ENCODE measurements around the gene TNS3. TPM values are rescaled to one million over a fixed set of nuclear protein-coding genes. Genes with fewer than 3 reads are reported as not detected.

TNS3 gene
- total and polyA plus RNA-seq, 9 of the 15 experiments (the other 6 are each of a cell fraction or from before 2014, with no cell fraction given) = 0.20 TPM; not detected in 8

DNA sequence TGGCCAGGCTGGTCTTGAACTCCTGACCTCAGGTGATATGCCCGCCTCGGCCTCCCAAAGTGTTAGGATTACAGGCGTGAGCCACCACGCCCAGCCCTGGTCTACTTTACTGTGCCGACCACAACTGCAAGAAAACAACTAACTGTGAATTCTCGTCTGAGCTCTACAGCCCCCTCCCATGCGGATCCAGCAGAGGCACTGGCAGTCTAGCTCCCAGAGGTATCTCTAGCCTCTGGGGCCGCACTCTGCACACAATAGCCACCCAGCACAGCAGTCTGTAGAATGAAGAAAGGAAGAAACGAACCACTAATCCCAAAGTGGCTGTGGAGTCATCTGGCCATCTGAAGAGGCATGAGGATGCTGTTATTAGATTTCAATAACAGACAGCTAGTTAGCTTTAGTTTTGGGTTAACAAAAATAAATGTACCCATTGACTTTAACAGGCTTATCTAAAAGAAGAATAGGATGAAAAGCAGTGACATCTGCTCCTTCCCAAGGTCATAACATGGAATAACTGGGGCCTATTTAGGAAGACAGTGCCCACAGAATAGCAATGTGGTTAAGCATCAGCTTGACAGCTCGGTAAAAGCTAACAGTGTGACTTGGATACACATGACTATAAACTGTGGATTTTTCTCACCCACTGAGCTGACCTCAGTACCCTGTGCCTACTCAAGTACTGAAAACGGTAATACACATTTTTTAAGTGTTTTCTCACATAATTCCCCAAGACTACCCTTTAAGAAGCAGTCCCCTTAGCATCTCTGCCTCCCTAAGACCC is 131.9 kb downstream of the TNS3 start:
- H3K27ac ChIP-seq (ENCODE audit: extremely low read depth, low read depth, low read length) = no peak overlapping the region
- ATAC-seq (no peak), DNase-seq (ENCODE audit: extremely low read depth in 1 of 4, low spot score in 3 of 4) (no peak), FAIRE-seq (no peak)
- no peak overlapping the region for H3K4me3 ChIP-seq
- ChIA-PET POLR2A (interaction anchor here (0.9 to 1.3 kb wide), 2 partner anchors 11 to 14 kb away, joined by 3 read pairs; no protein-coding TSS in a partner anchor), CTCF (ENCODE audit: low intra/inter-chr PET ratio) (no interaction called here)
- no peak for TF ChIP-seq PTRF (tag; IDR thresholded peaks at IDR 0.05)
- H2AFZ ChIP-seq (ENCODE audit: low read depth, low read length) = no peak overlapping the region
- H3K9ac ChIP-seq (ENCODE audit: insufficient read depth in 1 of 2, low read depth in 2 of 2, low read length in 2 of 2) = no peak overlapping the region
- H3K4me1 ChIP-seq (replicated peaks in 1 of 2; ENCODE audit: control insufficient read depth in 2 of 2, insufficient read depth in 2 of 2, low read length in 2 of 2) = no peaks in the 10 kb centered on the region
- peaks cover 5% of the 10 kb centered on the region for H4K20me1 ChIP-seq (replicated peaks; ENCODE audit: control insufficient read depth, insufficient read depth, low read length)
- no peaks in the 10 kb centered on the region for H3K9me1 ChIP-seq (ENCODE audit: control insufficient read depth, insufficient read depth, low read length)
- H3K9me3 ChIP-seq (replicated peaks; ENCODE audit: control insufficient read depth, insufficient read depth, low read depth, low read length) = no peaks in the 10 kb centered on the region
- H3K36me3 ChIP-seq (ENCODE audit: control insufficient read depth, insufficient read depth, low read length) = no peaks in the 10 kb centered on the region
- WGBS (ENCODE audit: insufficient coverage, low coverage, missing lambda C conversion rate) = under 1% methylated on average over 11 of the region's 11 CpGs
- no peaks in the 10 kb centered on the region for H3K79me2 ChIP-seq (ENCODE audit: control insufficient read depth, insufficient read depth, low read length)
- in situ Hi-C loops (cut with MboI) (no loop called here), intact Hi-C loops (cut with micrococcal nuclease) (no loop called here)
- no peak overlapping the region for H3K4me2 ChIP-seq (ENCODE audit: insufficient read depth, low read length)
- BruUV-seq (replicated peaks) = no TSS peak
- H3K27me3 ChIP-seq (ENCODE audit: control insufficient read depth in 2 of 2, insufficient read depth in 2 of 2, low read length in 2 of 2) = peaks cover 0 to 58% of the 10 kb centered on the region in 2 experiments; a peak in 4 of 5 replicates

DNA sequence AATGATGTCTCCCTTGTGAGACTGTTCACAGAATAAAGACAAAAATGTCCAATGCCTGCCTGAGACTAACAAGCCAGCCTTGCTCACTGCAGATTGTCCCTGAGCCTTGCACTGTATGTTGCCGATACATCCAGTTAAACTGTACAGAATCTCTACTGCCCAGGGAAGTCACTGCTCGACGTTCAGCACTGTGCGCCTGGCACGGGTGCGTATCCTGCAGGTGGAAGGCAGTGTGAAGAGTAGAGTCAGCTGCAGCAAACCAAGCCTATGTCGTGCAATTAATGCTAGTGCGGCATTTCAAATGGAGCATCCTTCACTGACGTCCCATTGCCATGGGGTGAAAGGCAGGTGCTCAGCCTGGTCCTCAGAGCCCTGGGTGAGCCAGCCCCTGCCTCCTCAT is 132.9 kb downstream of the TNS3 start:
- FAIRE-seq = no peak
- WGBS (ENCODE audit: insufficient coverage, low coverage, missing lambda C conversion rate) = under 1% methylated on average over 9 of the region's 9 CpGs
- no peak for TF ChIP-seq CEBPB (tag; IDR thresholded peaks at IDR 0.05)
- TF ChIP-seq SMAD2 (IDR thresholded peaks at IDR 0.05; ENCODE audit: low read depth, low read length) = no peak
- TF ChIP-seq ZNF282 (CRISPR knock-in tag; IDR thresholded peaks at IDR 0.05) = no peak
- TF ChIP-seq HNRNPK (IDR thresholded peaks at IDR 0.05; ENCODE audit: low read depth, low read length, poor library complexity, severe bottlenecking) = no peak
- TF ChIP-seq BRF1 (IDR thresholded peaks at IDR 0.05; ENCODE audit: borderline replicate concordance, extremely low read depth, insufficient read length) = no peak
- no peak for TF ChIP-seq ZBED1 (IDR thresholded peaks at IDR 0.05)
- TF ChIP-seq TAL1 (IDR thresholded peaks at IDR 0.05) = no peak
- TF ChIP-seq EZH2 (IDR thresholded peaks at IDR 0.05; ENCODE audit: borderline replicate concordance, low read depth, low read length) = no peak
- TF ChIP-seq SRSF1 (IDR thresholded peaks at IDR 0.05; ENCODE audit: low read depth, low read length) = no peak
- TF ChIP-seq ARID4B (CRISPR knock-in tag; IDR thresholded peaks at IDR 0.05) = no peak
- TF ChIP-seq GTF2A2 (tag; IDR thresholded peaks at IDR 0.05) = no peak

More for the DNA sequence above, 132.9 kb downstream of the TNS3 start:
- CTCF ChIA-PET (ENCODE audit: low intra/inter-chr PET ratio) = no interaction called here
- no peaks in the 10 kb centered on the region for H3K9me1 ChIP-seq (ENCODE audit: control insufficient read depth, insufficient read depth, low read length)
- peaks cover 0 to 55% of the 10 kb centered on the region in 2 experiments; a peak in 4 of 5 replicates for H3K27me3 ChIP-seq (ENCODE audit: control insufficient read depth in 2 of 2, insufficient read depth in 2 of 2, low read length in 2 of 2)
- no peak overlapping the region for H3K4me2 ChIP-seq (ENCODE audit: insufficient read depth, low read length)
- H2AFZ ChIP-seq (ENCODE audit: low read depth, low read length) = no peak overlapping the region
- DNase-seq (ENCODE audit: extremely low read depth in 1 of 4, low spot score in 3 of 4) (no peak), ATAC-seq (no peak)
- H4K20me1 ChIP-seq (replicated peaks; ENCODE audit: control insufficient read depth, insufficient read depth, low read length) = peaks cover 5% of the 10 kb centered on the region
- H3K9me3 ChIP-seq (replicated peaks; ENCODE audit: control insufficient read depth, insufficient read depth, low read depth, low read length) = no peaks in the 10 kb centered on the region
- POLR2A ChIA-PET = no interaction called here
- no peak overlapping the region for H3K27ac ChIP-seq (ENCODE audit: extremely low read depth, low read depth, low read length)
- no TSS peak for BruUV-seq (replicated peaks)
- no peak overlapping the region for H3K9ac ChIP-seq (ENCODE audit: insufficient read depth in 1 of 2, low read depth in 2 of 2, low read length in 2 of 2)
- no peaks in the 10 kb centered on the region for H3K4me1 ChIP-seq (replicated peaks in 1 of 2; ENCODE audit: control insufficient read depth in 2 of 2, insufficient read depth in 2 of 2, low read length in 2 of 2)
- intact Hi-C loops (cut with micrococcal nuclease) (no loop called here), in situ Hi-C loops (cut with MboI) (no loop called here)
- H3K4me3 ChIP-seq = no peak overlapping the region
- no peaks in the 10 kb centered on the region for H3K79me2 ChIP-seq (ENCODE audit: control insufficient read depth, insufficient read depth, low read length)
- H3K36me3 ChIP-seq (ENCODE audit: control insufficient read depth, insufficient read depth, low read length) = no peaks in the 10 kb centered on the region
